WTC11 (cell line): ENCODE measurements around the gene GREB1.

Experiments
- CREB1 ChIP-seq: sonication (generic); formaldehyde crosslinking; IDR thresholded peaks from 2 replicates; pipeline ENCODE4 v1.8.0; 2023; ENCODE audit warnings: mild to moderate bottlenecking, missing genetic modification reagents
- MYBL2 ChIP-seq: sonication (generic); formaldehyde crosslinking; IDR thresholded peaks from 2 replicates; pipeline ENCODE4 v1.8.1; 2023; ENCODE audit warnings: mild to moderate bottlenecking, moderate library complexity, missing genetic modification reagents
- TF ChIP-seq, protein P1 (sequence below): fragments of 200-600 bp; IDR thresholded peaks from 2 replicates; pipeline ENCODE4 v1.8.0; 2022; ENCODE audit warnings: antibody characterized with exemption
- TF ChIP-seq, protein P2 (sequence below): sonication (generic); formaldehyde crosslinking; IDR thresholded peaks from 2 replicates; pipeline ENCODE4 v1.8.0; 2022; ENCODE audit warnings: mild to moderate bottlenecking, missing genetic modification reagents

DNA sequence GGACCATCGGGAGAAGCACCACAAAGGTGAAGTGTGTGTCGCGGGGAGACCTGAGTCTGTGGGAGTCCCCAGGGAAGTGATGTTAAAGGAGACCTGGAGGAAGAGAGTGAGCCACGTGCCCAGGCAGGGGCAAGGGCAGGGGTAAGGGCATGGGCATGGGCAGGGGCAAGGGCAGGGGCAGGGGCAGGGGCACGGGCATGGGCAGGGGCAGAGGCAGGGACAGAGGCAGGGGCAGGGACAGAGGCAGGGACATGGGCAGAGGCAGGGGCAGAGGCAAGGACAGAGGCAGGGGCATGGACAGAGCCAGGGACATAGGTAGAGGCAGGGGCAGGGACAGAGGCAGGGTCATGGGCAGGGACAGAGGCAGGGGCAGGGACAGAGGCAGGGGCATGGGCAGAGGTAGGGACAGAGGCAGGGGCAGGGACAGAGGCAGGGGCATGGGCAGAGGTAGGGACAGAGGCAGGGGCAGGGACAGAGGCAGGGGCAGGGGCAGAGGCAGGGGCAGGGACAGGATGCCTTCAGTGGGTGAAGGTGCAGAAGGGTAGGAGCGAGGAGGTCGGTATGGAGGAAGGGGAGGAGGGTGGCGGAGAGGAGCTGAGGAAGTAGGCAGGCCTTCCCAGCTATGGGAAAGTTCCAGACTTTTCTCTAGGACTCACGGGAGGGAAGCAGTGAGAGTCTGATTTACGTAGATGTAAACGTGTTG lies 102.9 kb downstream of the GREB1 start:
- no peak for TF ChIP-seq MYBL2
- TF ChIP-seq, protein P1, sequence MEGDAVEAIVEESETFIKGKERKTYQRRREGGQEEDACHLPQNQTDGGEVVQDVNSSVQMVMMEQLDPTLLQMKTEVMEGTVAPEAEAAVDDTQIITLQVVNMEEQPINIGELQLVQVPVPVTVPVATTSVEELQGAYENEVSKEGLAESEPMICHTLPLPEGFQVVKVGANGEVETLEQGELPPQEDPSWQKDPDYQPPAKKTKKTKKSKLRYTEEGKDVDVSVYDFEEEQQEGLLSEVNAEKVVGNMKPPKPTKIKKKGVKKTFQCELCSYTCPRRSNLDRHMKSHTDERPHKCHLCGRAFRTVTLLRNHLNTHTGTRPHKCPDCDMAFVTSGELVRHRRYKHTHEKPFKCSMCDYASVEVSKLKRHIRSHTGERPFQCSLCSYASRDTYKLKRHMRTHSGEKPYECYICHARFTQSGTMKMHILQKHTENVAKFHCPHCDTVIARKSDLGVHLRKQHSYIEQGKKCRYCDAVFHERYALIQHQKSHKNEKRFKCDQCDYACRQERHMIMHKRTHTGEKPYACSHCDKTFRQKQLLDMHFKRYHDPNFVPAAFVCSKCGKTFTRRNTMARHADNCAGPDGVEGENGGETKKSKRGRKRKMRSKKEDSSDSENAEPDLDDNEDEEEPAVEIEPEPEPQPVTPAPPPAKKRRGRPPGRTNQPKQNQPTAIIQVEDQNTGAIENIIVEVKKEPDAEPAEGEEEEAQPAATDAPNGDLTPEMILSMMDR = no peak
- TF ChIP-seq, protein P2, sequence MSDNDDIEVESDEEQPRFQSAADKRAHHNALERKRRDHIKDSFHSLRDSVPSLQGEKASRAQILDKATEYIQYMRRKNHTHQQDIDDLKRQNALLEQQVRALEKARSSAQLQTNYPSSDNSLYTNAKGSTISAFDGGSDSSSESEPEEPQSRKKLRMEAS (CRISPR knock-in tag) = no peak
- TF ChIP-seq CREB1 (CRISPR knock-in tag) = no peak
